GM23338 (cell line): ENCODE data around the gene AHNAK. TPM values are rescaled to one million over a fixed set of nuclear protein-coding genes. Genes with fewer than 3 reads are reported as not detected.

Source experiments
- ATAC-seq: fragments of 200-7000 bp; cut with Tn5 transposase; 3 replicates; pipeline ENCODE4 v1.9.1; 2020
- DNase-seq: peaks from one replicate; pipeline ENCODE4 v3.0.0-alpha.2; 2015; ENCODE audit warnings: low spot score
- H2AFZ ChIP-seq: fragments of 200-600 bp; sonication (generic); 2 replicates; pipeline ENCODE4 v1.8.0; 2016; ENCODE audit warnings: antibody characterized with exemption, mild to moderate bottlenecking, moderate library complexity
- H3F3A ChIP-seq: fragments of 200-600 bp; sonication (generic); replicated peaks from 2 replicates; pipeline ENCODE4 v1.8.0; 2017; ENCODE audit warnings: antibody characterized with exemption, mixed run types, low read depth
- H3K27ac ChIP-seq: fragments of 200-600 bp; sonication (generic); 2 replicates; pipeline ENCODE4 v1.6.1; 2016; ENCODE audit warnings: low read depth
- H3K27me3 ChIP-seq: fragments of 200-600 bp; sonication (generic); 2 replicates; pipeline ENCODE4 v1.8.0; 2016; ENCODE audit warnings: mild to moderate bottlenecking, mixed run types, moderate library complexity; ENCODE audit not compliant: insufficient read depth
- H3K36me3 ChIP-seq: fragments of 200-600 bp; sonication (generic); 2 replicates; pipeline ENCODE4 v1.8.0; 2016; ENCODE audit warnings: mild to moderate bottlenecking; ENCODE audit not compliant: insufficient read depth
- H3K4me1 ChIP-seq: fragments of 200-600 bp; sonication (generic); 2 replicates; pipeline ENCODE4 v1.8.0; 2016; ENCODE audit warnings: mild to moderate bottlenecking, moderate library complexity; ENCODE audit not compliant: insufficient read depth
- H3K4me2 ChIP-seq: fragments of 200-600 bp; sonication (generic); 2 replicates; pipeline ENCODE4 v1.7.1; 2017; ENCODE audit warnings: mixed run types
- H3K4me3 ChIP-seq: fragments of 200-600 bp; sonication (generic); 2 replicates; pipeline ENCODE4 v1.6.1; 2016; ENCODE audit warnings: mixed run types
- H3K79me2 ChIP-seq: fragments of 200-600 bp; sonication (generic); replicated peaks from 2 replicates; pipeline ENCODE4 v1.8.0; 2017; ENCODE audit warnings: mild to moderate bottlenecking; ENCODE audit not compliant: insufficient read depth
- H3K9me2 ChIP-seq: fragments of 200-600 bp; sonication (generic); 2 replicates; pipeline ENCODE4 v1.8.0; 2017; ENCODE audit not compliant: insufficient read depth
- H4K20me1 ChIP-seq: fragments of 200-600 bp; sonication (generic); replicated peaks from 2 replicates; pipeline ENCODE4 v1.8.0; 2017; ENCODE audit warnings: mild to moderate bottlenecking; ENCODE audit not compliant: insufficient read depth
- H3K27ac Mint-ChIP-seq: 2 replicates; pipeline ENCODE4 v1.8.0; 2020; ENCODE audit warnings: inconsistent platforms, mild to moderate bottlenecking, moderate library complexity, mixed read lengths
- H3K27me3 Mint-ChIP-seq: 3 replicates; pipeline ENCODE4 v1.8.0; 2022; ENCODE audit warnings: low read depth, mild to moderate bottlenecking, moderate library complexity, mixed read lengths, inconsistent platforms; ENCODE audit not compliant: insufficient read depth, poor library complexity
- H3K36me3 Mint-ChIP-seq: 3 replicates; pipeline ENCODE4 v1.8.0; 2021; ENCODE audit warnings: low read depth, mild to moderate bottlenecking, inconsistent platforms, moderate library complexity, mixed read lengths
- H3K4me1 Mint-ChIP-seq: 3 replicates; pipeline ENCODE4 v1.8.0; 2020; ENCODE audit warnings: mild to moderate bottlenecking, inconsistent platforms, mixed read lengths
- H3K4me3 Mint-ChIP-seq: 3 replicates; pipeline ENCODE4 v1.8.0; 2021; ENCODE audit warnings: moderate library complexity, mild to moderate bottlenecking, inconsistent platforms, mixed read lengths
- H3K9me3 Mint-ChIP-seq: 3 replicates; pipeline ENCODE4 v1.8.0; 2020; ENCODE audit warnings: moderate library complexity, mild to moderate bottlenecking, inconsistent platforms, mixed read lengths
- CREB1 ChIP-seq: fragments of 250-450 bp; sonication (Bioruptor Pico); IDR thresholded peaks from 2 replicates; pipeline ENCODE4 v1.5.0; 2020; ENCODE audit warnings: low read depth, mild to moderate bottlenecking, moderate library complexity
- EZH2 ChIP-seq: fragments of 200-600 bp; sonication (generic); IDR thresholded peaks from one replicate; pipeline ENCODE4 v1.8.0; 2017; ENCODE audit warnings: antibody characterized with exemption, mild to moderate bottlenecking, low read depth; ENCODE audit not compliant: unreplicated experiment
- EZH2phosphoT487 ChIP-seq: fragments of 200-600 bp; sonication (generic); IDR thresholded peaks from one replicate; pipeline ENCODE4 v1.8.1; 2018; ENCODE audit warnings: antibody characterized with exemption; ENCODE audit not compliant: unreplicated experiment
- JUNB ChIP-seq: IDR thresholded peaks from one replicate; pipeline ENCODE4 v1.6.1; 2016; ENCODE audit warnings: antibody characterized with exemption; ENCODE audit not compliant: unreplicated experiment
- NANOG ChIP-seq: IDR thresholded peaks from 2 replicates; pipeline ENCODE4 v1.6.1; 2016; ENCODE audit warnings: antibody characterized with exemption, borderline replicate concordance
- POLR2AphosphoS5 ChIP-seq: IDR thresholded peaks from 2 replicates; pipeline ENCODE4 v1.6.1; 2016; ENCODE audit warnings: antibody characterized with exemption, low read depth
- REST ChIP-seq: IDR thresholded peaks from one replicate; pipeline ENCODE4 v1.6.1; 2018; ENCODE audit warnings: antibody characterized with exemption; ENCODE audit not compliant: unreplicated experiment
- STAT1 ChIP-seq: IDR thresholded peaks from one replicate; pipeline ENCODE4 v1.6.1; 2016; ENCODE audit warnings: antibody characterized with exemption; ENCODE audit not compliant: unreplicated experiment
- ZNF114 ChIP-seq: fragments of 250-450 bp; sonication (Bioruptor Pico); IDR thresholded peaks from 2 replicates; pipeline ENCODE4 v1.5.0; 2020; ENCODE audit warnings: mild to moderate bottlenecking, moderate library complexity
- ZNF331 ChIP-seq: fragments of 250-450 bp; sonication (Bioruptor Pico); IDR thresholded peaks from 2 replicates; pipeline ENCODE4 v1.5.0; 2020; ENCODE audit warnings: low read depth, mild to moderate bottlenecking, moderate library complexity
- ZNF462 ChIP-seq: fragments of 250-450 bp; sonication (Bioruptor Pico); IDR thresholded peaks from 2 replicates; pipeline ENCODE4 v1.5.0; 2020; ENCODE audit warnings: mild to moderate bottlenecking, moderate library complexity
- polyA plus RNA-seq: library from polyadenylated mRNA; unstranded; fragments of >200 nt; fragmentation: Nextera tagmentation; extraction: Ambion mirVana; gene quantifications from 2 replicates; pipeline ENCODE4 v1.2.1, GENCODE V29; 2016
- total RNA-seq: library from RNA; depleted of rRNA; stranded (reverse); fragments of >200 nt; shearing (Covaris generic); gene quantifications from 2 replicates; pipeline ENCODE4 v1.2.3, GENCODE V29; 2014
- TF ChIP-seq, protein P1 (sequence below), 2 experiments: fragments of 200-600 bp in 1 of 2; sonication (generic) in 1 of 2; conservative IDR thresholded peaks; 2 replicates each; pipeline versions ENCODE4 v1.5.1 to v1.6.1; 2016 to 2017; ENCODE audit warnings: antibody characterized with exemption in 2 of 2, low read depth in 2 of 2, mild to moderate bottlenecking in 2 of 2, moderate library complexity in 1 of 2
- TF ChIP-seq, protein P2 (sequence below): IDR thresholded peaks from 2 replicates; pipeline ENCODE4 v1.6.1; 2016; ENCODE audit warnings: antibody characterized with exemption

AHNAK gene
- total and polyA plus RNA-seq, 2 experiments from 2014 or later, result 0.91 to 2.1 TPM

- no peak overlapping the region for H3K27ac ChIP-seq
- Mint-ChIP-seq H3K36me3 (no peaks in the 10 kb centered on the region), H3K4me3 (no peak overlapping the region), H3K4me1 (no peaks in the 10 kb centered on the region; the same call in 2 of the 3 replicates), H3K9me3 (no peaks in the 10 kb centered on the region; the same call in 2 of the 3 replicates), H3K27ac (no peak overlapping the region), H3K27me3 (peaks cover 2% of the 10 kb centered on the region)
- no peaks in the 10 kb centered on the region for H3K27me3 ChIP-seq
- no peaks in the 10 kb centered on the region for H3K36me3 ChIP-seq
- no peaks in the 10 kb centered on the region; the same call in 1 of the 2 replicates for H3K4me1 ChIP-seq
- no peak overlapping the region for H3K4me2 ChIP-seq
- no peak for DNase-seq
- TF ChIP-seq EZH2, result no peak
- no peak for TF ChIP-seq STAT1
- TF ChIP-seq CREB1 (CRISPR knock-in tag), result no peak
- no peak for TF ChIP-seq ZNF114 (CRISPR knock-in tag)
- TF ChIP-seq, protein P1, sequence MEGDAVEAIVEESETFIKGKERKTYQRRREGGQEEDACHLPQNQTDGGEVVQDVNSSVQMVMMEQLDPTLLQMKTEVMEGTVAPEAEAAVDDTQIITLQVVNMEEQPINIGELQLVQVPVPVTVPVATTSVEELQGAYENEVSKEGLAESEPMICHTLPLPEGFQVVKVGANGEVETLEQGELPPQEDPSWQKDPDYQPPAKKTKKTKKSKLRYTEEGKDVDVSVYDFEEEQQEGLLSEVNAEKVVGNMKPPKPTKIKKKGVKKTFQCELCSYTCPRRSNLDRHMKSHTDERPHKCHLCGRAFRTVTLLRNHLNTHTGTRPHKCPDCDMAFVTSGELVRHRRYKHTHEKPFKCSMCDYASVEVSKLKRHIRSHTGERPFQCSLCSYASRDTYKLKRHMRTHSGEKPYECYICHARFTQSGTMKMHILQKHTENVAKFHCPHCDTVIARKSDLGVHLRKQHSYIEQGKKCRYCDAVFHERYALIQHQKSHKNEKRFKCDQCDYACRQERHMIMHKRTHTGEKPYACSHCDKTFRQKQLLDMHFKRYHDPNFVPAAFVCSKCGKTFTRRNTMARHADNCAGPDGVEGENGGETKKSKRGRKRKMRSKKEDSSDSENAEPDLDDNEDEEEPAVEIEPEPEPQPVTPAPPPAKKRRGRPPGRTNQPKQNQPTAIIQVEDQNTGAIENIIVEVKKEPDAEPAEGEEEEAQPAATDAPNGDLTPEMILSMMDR (conservative IDR thresholded peaks at IDR 0.05; ENCODE audit: low read depth in 2 of 2), result no peak
- no peak for TF ChIP-seq REST
- TF ChIP-seq EZH2phosphoT487, result no peak
- no peak for TF ChIP-seq ZNF331 (CRISPR knock-in tag)
- no peak for TF ChIP-seq JUNB
- no peak for TF ChIP-seq NANOG
- no peak for TF ChIP-seq ZNF462 (CRISPR knock-in tag)
- TF ChIP-seq, protein P2, sequence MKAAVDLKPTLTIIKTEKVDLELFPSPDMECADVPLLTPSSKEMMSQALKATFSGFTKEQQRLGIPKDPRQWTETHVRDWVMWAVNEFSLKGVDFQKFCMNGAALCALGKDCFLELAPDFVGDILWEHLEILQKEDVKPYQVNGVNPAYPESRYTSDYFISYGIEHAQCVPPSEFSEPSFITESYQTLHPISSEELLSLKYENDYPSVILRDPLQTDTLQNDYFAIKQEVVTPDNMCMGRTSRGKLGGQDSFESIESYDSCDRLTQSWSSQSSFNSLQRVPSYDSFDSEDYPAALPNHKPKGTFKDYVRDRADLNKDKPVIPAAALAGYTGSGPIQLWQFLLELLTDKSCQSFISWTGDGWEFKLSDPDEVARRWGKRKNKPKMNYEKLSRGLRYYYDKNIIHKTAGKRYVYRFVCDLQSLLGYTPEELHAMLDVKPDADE, result no peak
- TF ChIP-seq POLR2AphosphoS5, result no peak
- H3F3A ChIP-seq, result no peaks in the 10 kb centered on the region
- no peaks in the 10 kb centered on the region for H3K9me2 ChIP-seq
- ATAC-seq, result no peak
- H2AFZ ChIP-seq, result no peak overlapping the region
- no peaks in the 10 kb centered on the region for H4K20me1 ChIP-seq
- H3K4me3 ChIP-seq, result no peak overlapping the region
- H3K79me2 ChIP-seq, result no peaks in the 10 kb centered on the region
Observed at GRCh38 chr11:62409831-62410230, 136.8 kb downstream of the AHNAK start.
